ENCODE data around the gene CENATAC.
"Not testable (repeated sequence)": the region's sequence is repeated elsewhere in the genome, so short reads cannot be mapped to it uniquely, and the experiment has no call there.

CENATAC gene

GRCh38 chr11:119012629-119013170 lies 14.8 kb downstream of the CENATAC start:
- DNase-seq (ENCODE audit: low read depth, low spot score), result no peak
- in situ Hi-C loops (cut with HindIII; ENCODE audit: low sequenced_read_pairs), result no loop called here
- H3K4me3 ChIP-seq (ENCODE audit: low read depth, low read length), result no peak overlapping the region
- no peak for TF ChIP-seq CTCF (IDR thresholded peaks at IDR 0.05; ENCODE audit: low read depth, low read length)

GRCh38 chr11:119014209-119014924 lies 16.4 kb downstream of the CENATAC start:
- H3K4me3 ChIP-seq (ENCODE audit: low read depth, low read length), result no peak overlapping the region
- in situ Hi-C loops (cut with HindIII; ENCODE audit: low sequenced_read_pairs), result no loop called here
- no peak for DNase-seq (ENCODE audit: low read depth, low spot score)
- TF ChIP-seq CTCF (IDR thresholded peaks at IDR 0.05; ENCODE audit: low read depth, low read length), result no peak

- in situ Hi-C loops (cut with HindIII; ENCODE audit: low sequenced_read_pairs), result no loop called here
- TF ChIP-seq CTCF (IDR thresholded peaks at IDR 0.05; ENCODE audit: low read depth, low read length), result peak; percentile 7
- no peak for DNase-seq (ENCODE audit: low read depth, low spot score)
- no peak overlapping the region for H3K4me3 ChIP-seq (ENCODE audit: low read depth, low read length)
These were observed 17.2 kb downstream of the CENATAC start for GRCh38 chr11:119015054-119015611.

GRCh38 chr11:119016216-119017009 lies 18.5 kb downstream of the CENATAC start:
- peak overlapping the region; percentile 90 for H3K4me3 ChIP-seq (ENCODE audit: low read depth, low read length)
- in situ Hi-C loops (cut with HindIII; ENCODE audit: low sequenced_read_pairs), result no loop called here
- no peak for DNase-seq (ENCODE audit: low read depth, low spot score)
- TF ChIP-seq CTCF (IDR thresholded peaks at IDR 0.05; ENCODE audit: low read depth, low read length), result no peak

- H3K4me3 ChIP-seq (ENCODE audit: low read depth, low read length), result peak overlapping the region; percentile 90
- in situ Hi-C loops (cut with HindIII; ENCODE audit: low sequenced_read_pairs); DNase-seq (ENCODE audit: low read depth, low spot score): not testable (repeated sequence)
These were observed 19.4 kb downstream of the CENATAC start for GRCh38 chr11:119017377-119017776.

- H3K4me3 ChIP-seq (ENCODE audit: low read depth, low read length), result peak within 1 kb of the TSS; percentile 90
- no peak for TF ChIP-seq CTCF (IDR thresholded peaks at IDR 0.05; ENCODE audit: low read depth, low read length)
- DNase-seq (ENCODE audit: low read depth, low spot score), result peak; percentile 97
- in situ Hi-C loops (cut with HindIII; ENCODE audit: low sequenced_read_pairs), result no loop called here
These were observed 20.4 kb downstream of the CENATAC start, which contains the start of the genes RPS25 and TRAPPC4 for GRCh38 chr11:119018074-119018938. RPS25 (minus strand) TSS chr11:119018343; CDS start chr11:119018284, 59 bp downstream. TRAPPC4 (plus strand) TSS chr11:119018766; CDS start chr11:119018796, 30 bp downstream.

Data from astrocyte of the spinal cord (primary cell).